Peyer's patch (tissue), 4 donors: ENCODE data around the gene PRSS33.

Experiments used
- POLR2A ChIP-seq, 2 donors: fragments of 450-650 bp; IDR thresholded peaks; one replicate each; pipeline ENCODE4 v1.5.1; 2017; ENCODE audit warnings: antibody characterized with exemption in 2 of 2, mild to moderate bottlenecking in 2 of 2, moderate library complexity in 2 of 2
- TF ChIP-seq, protein P1 (sequence below), 6 experiments: fragments of 450-650 bp in 4 of 6; fragments of 200-600 bp in 2 of 6; sonication (generic) in 1 of 6; IDR thresholded peaks; one replicate each; pipeline ENCODE4 v1.5.1; 2017 to 2019; ENCODE audit warnings: antibody characterized with exemption in 6 of 6, mild to moderate bottlenecking in 3 of 6, moderate library complexity in 1 of 6

DNA sequence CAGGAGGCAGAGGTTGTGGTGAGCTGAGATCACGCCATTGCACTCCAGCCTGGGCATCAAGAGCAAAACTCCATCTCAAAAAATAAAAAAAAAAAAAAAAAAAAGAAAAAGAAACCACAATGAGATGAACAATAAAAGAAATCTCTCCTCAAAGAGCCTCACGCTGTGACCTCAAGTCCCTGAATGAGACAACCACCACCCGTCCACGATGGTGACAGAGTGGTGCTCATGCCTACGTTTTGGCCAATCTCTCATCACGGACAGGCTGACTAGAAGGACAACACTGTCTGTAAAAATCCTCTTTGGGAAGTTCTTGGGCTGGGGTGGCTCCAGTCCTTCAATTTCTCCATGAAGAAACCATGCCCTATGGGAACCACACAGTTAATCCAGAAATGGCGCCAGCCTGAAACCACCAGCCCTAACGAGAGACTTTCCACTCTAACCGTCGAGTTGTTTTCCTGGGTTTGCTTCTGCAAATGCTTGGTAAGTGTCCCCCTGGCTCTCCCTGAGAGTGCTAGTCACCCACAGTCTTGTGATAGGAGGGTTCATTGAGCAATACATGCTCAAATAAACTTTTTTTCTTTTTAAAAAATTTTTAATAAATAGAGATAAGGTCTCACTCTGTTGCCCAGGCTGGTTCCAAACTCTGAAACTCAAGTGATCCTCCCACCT, 52.4 kb downstream of the PRSS33 start:
- TF ChIP-seq, protein P1, sequence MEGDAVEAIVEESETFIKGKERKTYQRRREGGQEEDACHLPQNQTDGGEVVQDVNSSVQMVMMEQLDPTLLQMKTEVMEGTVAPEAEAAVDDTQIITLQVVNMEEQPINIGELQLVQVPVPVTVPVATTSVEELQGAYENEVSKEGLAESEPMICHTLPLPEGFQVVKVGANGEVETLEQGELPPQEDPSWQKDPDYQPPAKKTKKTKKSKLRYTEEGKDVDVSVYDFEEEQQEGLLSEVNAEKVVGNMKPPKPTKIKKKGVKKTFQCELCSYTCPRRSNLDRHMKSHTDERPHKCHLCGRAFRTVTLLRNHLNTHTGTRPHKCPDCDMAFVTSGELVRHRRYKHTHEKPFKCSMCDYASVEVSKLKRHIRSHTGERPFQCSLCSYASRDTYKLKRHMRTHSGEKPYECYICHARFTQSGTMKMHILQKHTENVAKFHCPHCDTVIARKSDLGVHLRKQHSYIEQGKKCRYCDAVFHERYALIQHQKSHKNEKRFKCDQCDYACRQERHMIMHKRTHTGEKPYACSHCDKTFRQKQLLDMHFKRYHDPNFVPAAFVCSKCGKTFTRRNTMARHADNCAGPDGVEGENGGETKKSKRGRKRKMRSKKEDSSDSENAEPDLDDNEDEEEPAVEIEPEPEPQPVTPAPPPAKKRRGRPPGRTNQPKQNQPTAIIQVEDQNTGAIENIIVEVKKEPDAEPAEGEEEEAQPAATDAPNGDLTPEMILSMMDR (IDR thresholded peaks at IDR 0.05) = no peak
- no peak for TF ChIP-seq POLR2A (IDR thresholded peaks at IDR 0.05)
